ENCODE measurements around the gene ZC2HC1C.
A peak's percentile ranks its signal among the peaks of the same experiment; 100 is the strongest.

The ZC2HC1C gene

GRCh38 chr14:75069121-75069810 is at the start of gene ZC2HC1C:
ZC2HC1C (plus strand) TSS chr14:75069641; CDS start chr14:75070574, 933 bp downstream.
- DNase-seq = peak; percentile 90

- DNase-seq = no peak
These were observed 46.8 kb upstream of the ZC2HC1C start for GRCh38 chr14:75022655-75023054.

- no peak for DNase-seq
These were observed 46.3 kb upstream of the ZC2HC1C start for GRCh38 chr14:75023108-75023507.

- DNase-seq = peak; percentile 70
These were observed 44.4 kb upstream of the ZC2HC1C start for GRCh38 chr14:75025082-75025481.

GRCh38 chr14:75025876-75026275 is 43.6 kb upstream of the ZC2HC1C start:
- DNase-seq = no peak

GRCh38 chr14:75030147-75030546 is 39.3 kb upstream of the ZC2HC1C start:
- DNase-seq = no peak

- DNase-seq = no peak
These were observed 36.5 kb upstream of the ZC2HC1C start for GRCh38 chr14:75032939-75033338.

GRCh38 chr14:75040507-75040906 is 28.9 kb upstream of the ZC2HC1C start:
- no peak for DNase-seq

- DNase-seq = no peak
These were observed 28.5 kb upstream of the ZC2HC1C start for GRCh38 chr14:75040959-75041358.

- DNase-seq = no peak
These were observed 27.8 kb upstream of the ZC2HC1C start for GRCh38 chr14:75041613-75042012.

GRCh38 chr14:75042035-75042434 is 27.4 kb upstream of the ZC2HC1C start:
- DNase-seq = no peak

- DNase-seq = no peak
These were observed 25.1 kb upstream of the ZC2HC1C start for GRCh38 chr14:75044322-75044721.

GRCh38 chr14:75044752-75045151 is 24.7 kb upstream of the ZC2HC1C start:
- no peak for DNase-seq

GRCh38 chr14:75046275-75046674 is 23.2 kb upstream of the ZC2HC1C start:
- no peak for DNase-seq

GRCh38 chr14:75046899-75047298 is 22.5 kb upstream of the ZC2HC1C start:
- DNase-seq = no peak

- DNase-seq = no peak
These were observed 21.9 kb upstream of the ZC2HC1C start for GRCh38 chr14:75047506-75047905.

GRCh38 chr14:75048101-75048500 is 21.3 kb upstream of the ZC2HC1C start:
- DNase-seq = no peak

- no peak for DNase-seq
These were observed 20.3 kb upstream of the ZC2HC1C start for GRCh38 chr14:75049136-75049535.

- DNase-seq = peak; percentile 70
These were observed 19.7 kb upstream of the ZC2HC1C start for GRCh38 chr14:75049731-75050201.

- peak; percentile 88 for DNase-seq
These were observed 18.4 kb upstream of the ZC2HC1C start, which contains the start of gene MLH3 for GRCh38 chr14:75050852-75051555. MLH3 (minus strand) TSS chr14:75051467; CDS start chr14:75049655, 1,812 bp downstream.

GRCh38 chr14:75051556-75051899 is 17.9 kb upstream of the ZC2HC1C start:
- DNase-seq = no peak

GRCh38 chr14:75053396-75054291 is 15.8 kb upstream of the ZC2HC1C start:
- DNase-seq = no peak

- no peak for DNase-seq
These were observed 15.0 kb upstream of the ZC2HC1C start for GRCh38 chr14:75054421-75054820.
